Upper lobe of right lung (tissue), 1 donor: Measurements from ENCODE around the gene MALAT1. TPM values are rescaled to one million over a fixed set of nuclear protein-coding genes. Genes with fewer than 3 reads are reported as not detected.

Experiments used
- ATAC-seq: fragments of 200-7000 bp; cut with Tn5 transposase; one replicate; pipeline ENCODE4 v1.9.1; 2020; ENCODE audit warnings: mild to moderate bottlenecking, moderate library complexity
- DNase-seq: peaks from one replicate; pipeline ENCODE4 v3.0.0-alpha.2; 2020
- H3K27ac ChIP-seq: fragments of 200-600 bp; one replicate; pipeline ENCODE4 v1.8.0; 2022
- H3K27me3 ChIP-seq: fragments of 200-600 bp; one replicate; pipeline ENCODE4 v1.8.0; 2022; ENCODE audit warnings: mild to moderate bottlenecking
- H3K36me3 ChIP-seq: fragments of 200-600 bp; one replicate; pipeline ENCODE4 v1.8.0; 2022
- H3K4me1 ChIP-seq: fragments of 200-600 bp; one replicate; pipeline ENCODE4 v1.8.0; 2022
- H3K4me3 ChIP-seq: fragments of 200-600 bp; one replicate; pipeline ENCODE4 v1.8.0; 2022; ENCODE audit warnings: mild to moderate bottlenecking
- H3K9me3 ChIP-seq: fragments of 200-600 bp; one replicate; pipeline ENCODE4 v1.8.0; 2022
- intact Hi-C: fragments of 100-400 bp; cut with DNase I; formaldehyde crosslinking; loops from one replicate; pipeline ENCODE4 v1.11.0; 2022
- total RNA-seq: library from RNA; stranded (reverse); fragmentation: NEBNext Ultra II Directional; extraction: Animal tissue kit (Norgen Biotek cat#: 25700); gene quantifications from one replicate; pipeline ENCODE4 v1.2.1, GENCODE V29; 2021
- TF ChIP-seq, protein P1 (sequence below): fragments of 200-600 bp; IDR thresholded peaks from one replicate; pipeline ENCODE4 v1.8.0; 2022; ENCODE audit warnings: antibody characterized with exemption
- donor health status: DM: no; HTN: yes; CAD: no; lungs with severe emphysema.

The MALAT1 gene
- total RNA-seq, 1 donor from 2014 or later = 11,917 TPM

DNA sequence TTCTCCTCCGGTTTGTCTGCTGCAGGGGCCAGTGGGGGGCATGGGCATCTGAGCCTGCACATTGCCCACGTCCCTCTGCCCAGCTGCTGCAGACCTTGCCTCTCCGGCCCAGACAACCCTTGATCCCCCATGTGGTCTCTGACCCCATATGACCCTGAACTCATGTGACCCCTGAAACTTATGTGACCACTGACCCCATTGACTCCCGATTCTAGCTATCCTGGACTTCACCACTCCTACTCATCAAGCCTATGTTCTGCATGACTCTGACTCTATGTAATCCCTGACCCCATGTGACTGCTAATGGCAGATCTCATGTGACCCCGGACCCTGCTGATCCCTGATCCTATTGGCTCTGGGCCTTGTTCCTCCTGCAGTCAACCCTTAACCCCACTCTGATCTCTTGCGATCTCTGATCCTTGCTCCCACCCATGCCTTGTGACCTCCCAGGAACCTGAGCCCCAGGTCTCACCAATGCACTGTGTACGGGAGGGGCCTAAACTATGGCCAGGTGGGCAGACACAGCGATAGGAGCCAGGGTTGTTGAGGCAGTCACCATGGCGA is 53.6 kb downstream of the MALAT1 start:
- DNase-seq (no peak), ATAC-seq (peak; percentile 54)
- Histone ChIP-seq H3K4me3 (no peak overlapping the region), H3K27ac (peak overlapping the region; percentile 24), H3K36me3 (peaks cover 6% of the 10 kb centered on the region), H3K4me1 (peaks cover 24% of the 10 kb centered on the region), H3K9me3 (no peaks in the 10 kb centered on the region), H3K27me3 (no peaks in the 10 kb centered on the region)
- TF ChIP-seq, protein P1, sequence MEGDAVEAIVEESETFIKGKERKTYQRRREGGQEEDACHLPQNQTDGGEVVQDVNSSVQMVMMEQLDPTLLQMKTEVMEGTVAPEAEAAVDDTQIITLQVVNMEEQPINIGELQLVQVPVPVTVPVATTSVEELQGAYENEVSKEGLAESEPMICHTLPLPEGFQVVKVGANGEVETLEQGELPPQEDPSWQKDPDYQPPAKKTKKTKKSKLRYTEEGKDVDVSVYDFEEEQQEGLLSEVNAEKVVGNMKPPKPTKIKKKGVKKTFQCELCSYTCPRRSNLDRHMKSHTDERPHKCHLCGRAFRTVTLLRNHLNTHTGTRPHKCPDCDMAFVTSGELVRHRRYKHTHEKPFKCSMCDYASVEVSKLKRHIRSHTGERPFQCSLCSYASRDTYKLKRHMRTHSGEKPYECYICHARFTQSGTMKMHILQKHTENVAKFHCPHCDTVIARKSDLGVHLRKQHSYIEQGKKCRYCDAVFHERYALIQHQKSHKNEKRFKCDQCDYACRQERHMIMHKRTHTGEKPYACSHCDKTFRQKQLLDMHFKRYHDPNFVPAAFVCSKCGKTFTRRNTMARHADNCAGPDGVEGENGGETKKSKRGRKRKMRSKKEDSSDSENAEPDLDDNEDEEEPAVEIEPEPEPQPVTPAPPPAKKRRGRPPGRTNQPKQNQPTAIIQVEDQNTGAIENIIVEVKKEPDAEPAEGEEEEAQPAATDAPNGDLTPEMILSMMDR = no peak
- intact Hi-C loops = no loop called here

DNA sequence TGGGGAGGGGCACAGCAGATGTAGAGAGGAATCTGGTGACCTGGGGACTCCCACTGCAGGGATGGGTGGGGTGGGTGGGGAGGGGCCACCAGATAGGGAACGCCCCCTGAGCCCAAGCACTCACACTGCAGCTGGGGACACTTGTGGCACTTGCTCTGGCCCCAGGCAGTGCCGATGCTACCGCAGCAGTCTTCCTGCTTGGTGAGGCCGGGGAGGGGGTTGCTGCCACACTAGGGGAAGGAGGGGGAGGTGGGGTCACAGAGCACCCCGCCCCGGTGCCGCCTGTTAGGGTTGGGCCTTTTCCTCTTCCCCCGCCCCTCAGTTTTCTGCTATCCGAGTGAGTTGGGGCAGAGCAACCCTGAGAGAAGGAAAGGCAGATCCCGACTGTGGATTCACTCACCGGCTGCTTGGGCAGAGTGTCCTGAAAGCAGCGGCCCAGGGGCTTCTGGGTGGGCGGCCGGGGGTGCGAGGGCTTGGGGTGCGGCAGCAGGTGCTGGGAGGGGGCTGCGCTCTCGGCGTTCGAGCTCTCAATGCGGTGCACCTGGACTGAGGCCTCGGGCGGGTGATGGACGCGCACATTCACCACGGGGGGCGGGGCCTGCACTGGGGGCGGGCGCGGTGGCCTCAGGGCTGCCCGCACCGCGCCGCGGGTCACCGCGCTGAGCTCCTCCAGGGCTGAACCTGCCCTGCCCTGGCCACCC is 54.6 kb downstream of the MALAT1 start:
- Histone ChIP-seq H3K9me3 (no peaks in the 10 kb centered on the region), H3K27ac (no peak overlapping the region), H3K4me3 (no peak overlapping the region), H3K27me3 (no peaks in the 10 kb centered on the region), H3K4me1 (peaks cover 25% of the 10 kb centered on the region), H3K36me3 (peaks cover 6% of the 10 kb centered on the region)
- DNase-seq (no peak), ATAC-seq (peak; percentile 2)
- intact Hi-C loops = no loop called here
- TF ChIP-seq, protein P1 = no peak

DNA sequence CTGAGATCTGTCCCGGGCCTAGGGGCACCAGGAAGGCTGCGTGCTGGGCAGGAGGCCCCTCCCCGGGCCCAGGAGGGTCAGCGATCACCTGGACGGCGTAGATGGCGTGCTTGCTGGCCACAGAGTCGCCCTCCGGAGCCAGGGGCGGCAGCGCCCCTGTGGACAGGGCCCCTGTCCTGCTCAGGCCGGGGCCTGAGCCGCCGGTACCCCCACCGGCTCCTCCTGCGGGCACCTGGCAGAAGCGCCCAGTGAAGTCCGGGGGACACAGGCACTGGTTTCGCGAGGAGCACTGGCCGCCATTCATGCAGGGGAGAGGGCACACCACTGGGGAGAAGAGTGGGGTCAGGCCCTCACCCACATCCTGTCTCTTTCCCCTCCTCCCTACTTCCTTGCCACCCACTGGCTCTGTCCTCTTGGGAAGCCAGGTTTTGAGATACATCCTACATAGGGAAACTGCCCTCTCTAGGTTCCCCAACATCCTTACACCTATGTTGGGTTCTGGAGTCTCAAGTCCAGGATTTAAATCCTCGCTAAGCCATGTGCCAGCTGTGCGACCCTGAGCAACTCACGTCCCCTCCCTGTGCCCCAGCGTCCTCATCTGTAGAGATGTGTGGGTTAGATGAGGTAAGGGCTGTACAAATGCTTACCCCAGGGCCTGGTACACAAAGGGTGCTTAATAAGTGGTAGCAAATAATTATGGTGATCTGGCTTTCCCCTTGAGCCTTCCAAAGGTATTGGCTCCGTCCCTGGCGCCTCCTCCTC is 55.4 kb downstream of the MALAT1 start:
- intact Hi-C loops = no loop called here
- Histone ChIP-seq H3K4me1 (peaks cover 31% of the 10 kb centered on the region), H3K27me3 (no peaks in the 10 kb centered on the region), H3K4me3 (no peak overlapping the region), H3K27ac (no peak overlapping the region), H3K36me3 (peaks cover 2% of the 10 kb centered on the region), H3K9me3 (no peaks in the 10 kb centered on the region)
- ATAC-seq (no peak), DNase-seq (no peak)
- TF ChIP-seq, protein P1 = no peak

DNA sequence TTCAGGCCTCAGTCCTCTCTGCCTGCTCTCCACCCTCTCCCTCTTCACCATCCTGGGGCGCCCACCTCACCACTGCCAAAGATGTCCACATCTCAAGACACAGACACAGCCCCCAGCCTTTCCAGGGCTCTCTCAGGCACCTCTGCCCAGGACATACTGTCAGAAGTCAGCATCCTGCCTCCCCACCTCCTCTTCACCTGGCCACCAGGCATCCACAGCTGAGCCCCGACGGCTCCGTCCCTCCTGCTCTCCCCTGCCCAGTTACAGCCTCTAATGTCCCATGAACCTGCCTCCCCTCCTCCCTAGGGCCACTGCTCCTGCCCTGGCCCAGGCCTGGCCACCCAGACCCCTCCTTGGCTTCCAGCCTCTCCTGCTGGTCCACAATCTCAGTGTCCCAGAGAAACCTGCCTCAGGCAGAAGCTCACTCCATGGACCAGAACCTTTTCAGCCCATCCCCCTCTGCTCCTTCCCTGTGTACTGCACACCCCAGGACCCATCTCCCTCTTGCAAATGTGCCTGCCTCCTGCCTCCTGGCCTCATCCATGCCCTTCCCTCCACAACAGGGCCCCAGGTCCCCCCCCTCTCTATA is 56.1 kb downstream of the MALAT1 start:
- H3K27ac ChIP-seq = no peak overlapping the region
- TF ChIP-seq, protein P1 = no peak
- DNase-seq = no peak

DNA sequence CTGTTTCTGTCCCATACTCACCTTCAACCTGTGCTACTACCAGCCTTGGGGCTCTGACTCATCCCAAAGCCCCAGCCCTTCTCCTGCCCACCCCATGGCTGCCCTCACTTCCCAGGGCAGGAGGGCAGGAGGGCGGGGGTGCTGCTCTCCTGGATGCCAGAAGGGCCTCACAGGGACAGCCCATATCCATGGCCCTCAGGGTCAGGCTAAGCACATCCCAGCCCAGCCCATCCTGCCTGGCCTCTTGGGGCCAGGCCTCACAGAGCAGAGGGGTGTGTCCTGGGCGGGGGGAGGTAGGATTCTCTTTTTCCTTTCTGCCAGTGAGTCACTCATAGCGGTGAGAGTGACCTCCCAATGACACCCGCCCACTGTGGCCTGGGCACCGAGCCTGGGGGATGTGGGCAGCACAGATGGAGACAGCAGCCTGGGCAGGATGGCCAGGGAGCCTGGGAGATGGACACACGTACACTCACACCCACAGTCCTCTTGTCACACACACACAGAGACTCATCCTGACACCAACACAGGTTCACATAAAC is 56.9 kb downstream of the MALAT1 start:
- Histone ChIP-seq H3K27me3 (no peaks in the 10 kb centered on the region), H3K36me3 (no peaks in the 10 kb centered on the region), H3K27ac (no peak overlapping the region), H3K4me3 (no peak overlapping the region), H3K4me1 (peaks cover 46% of the 10 kb centered on the region), H3K9me3 (no peaks in the 10 kb centered on the region)
- DNase-seq (no peak), ATAC-seq (no peak)
- TF ChIP-seq, protein P1 = no peak
- intact Hi-C loops = no loop called here

More for the DNA sequence above, 56.1 kb downstream of the MALAT1 start:
- Histone ChIP-seq H3K27me3 (no peaks in the 10 kb centered on the region), H3K4me3 (no peak overlapping the region), H3K9me3 (no peaks in the 10 kb centered on the region), H3K4me1 (peaks cover 38% of the 10 kb centered on the region), H3K36me3 (no peaks in the 10 kb centered on the region)
- ATAC-seq = no peak
- intact Hi-C loops = no loop called here

Other genes with a start within 250 kb of the MALAT1 start
- gene POLA2, start 237.1 kb upstream of the MALAT1 start, total RNA-seq = 9.5 TPM
- gene CDC42EP2, start 184.2 kb upstream of the MALAT1 start, total RNA-seq = 27.5 TPM
- gene DPF2, start 165.2 kb upstream of the MALAT1 start, total RNA-seq = 53.7 TPM
- gene TIGD3, start 144.3 kb upstream of the MALAT1 start, total RNA-seq = 0.43 TPM
- 11.5 TPM for gene SLC25A45, start 116.4 kb upstream of the MALAT1 start, total RNA-seq
- gene FRMD8, start 112.4 kb upstream of the MALAT1 start, total RNA-seq = 37.1 TPM
- 1,120 TPM for gene NEAT1, start 76.2 kb upstream of the MALAT1 start, total RNA-seq
- gene SCYL1, start 26.0 kb downstream of the MALAT1 start, total RNA-seq = 74.4 TPM
- 128 TPM for gene LTBP3, start 59.3 kb downstream of the MALAT1 start, total RNA-seq
- gene ZNRD2, start 71.4 kb downstream of the MALAT1 start, total RNA-seq = 24.0 TPM
- gene FAM89B, start 73.5 kb downstream of the MALAT1 start, total RNA-seq = 44.1 TPM
- gene EHBP1L1, start 77.0 kb downstream of the MALAT1 start, total RNA-seq = 88.3 TPM
- gene KCNK7, start 96.8 kb downstream of the MALAT1 start, total RNA-seq = 1.3 TPM
- gene MAP3K11, start 115.2 kb downstream of the MALAT1 start, total RNA-seq = 106 TPM
- 34.0 TPM for gene PCNX3, start 116.7 kb downstream of the MALAT1 start, total RNA-seq
- 86.5 TPM for gene SIPA1, start 139.1 kb downstream of the MALAT1 start, total RNA-seq
- gene RELA, start 163.9 kb downstream of the MALAT1 start, total RNA-seq = 68.2 TPM
- gene KAT5, start 213.2 kb downstream of the MALAT1 start, total RNA-seq = 77.5 TPM
- gene RNASEH2C, start 221.8 kb downstream of the MALAT1 start, total RNA-seq = 42.5 TPM